Breast epithelium (tissue), 4 donors: Measurements from ENCODE around the gene TRIM9. TPM values are rescaled to one million over a fixed set of nuclear protein-coding genes. Genes with fewer than 3 reads are reported as not detected.
A peak's percentile ranks its signal among the peaks of the same experiment; 100 is the strongest.

Experiments
- DNase-seq, 2 donors: peaks; one replicate each; pipeline ENCODE4 v3.0.0-alpha.2; 2019; ENCODE audit warnings: low spot score in 2 of 2
- H3K27ac ChIP-seq, 2 donors: fragments of 200-600 bp; sonication (generic) in 1 of 2; one replicate each; pipeline ENCODE4 v1.5.1; 2016 to 2019; ENCODE audit warnings: mild to moderate bottlenecking in 1 of 2
- H3K27me3 ChIP-seq, 2 donors: fragments of 200-600 bp; sonication (generic) in 1 of 2; one replicate each; pipeline versions ENCODE4 v1.5.1 to v1.6.0; 2017 to 2019; ENCODE audit warnings: control low read depth in 1 of 2, mild to moderate bottlenecking in 1 of 2
- H3K36me3 ChIP-seq: fragments of 200-600 bp; one replicate; pipeline ENCODE4 v1.5.1; 2019
- H3K4me1 ChIP-seq, 2 donors: fragments of 200-600 bp; sonication (generic); one replicate each; pipeline ENCODE4 v1.5.1; 2016 to 2019; ENCODE audit warnings: control low read depth in 1 of 2
- H3K4me3 ChIP-seq, 3 donors: fragments of 200-600 bp; sonication (generic); 1 replicate in 2 of 3; 2 replicates in 1 of 3; pipeline ENCODE4 v1.5.1; 2016 to 2019; ENCODE audit warnings: mild to moderate bottlenecking in 3 of 3, moderate library complexity in 2 of 3
- H3K9me3 ChIP-seq, 2 donors: fragments of 200-600 bp; sonication (generic) in 1 of 2; one replicate each; pipeline ENCODE4 v1.5.1; 2016 to 2019; ENCODE audit warnings: control low read depth in 1 of 2
- CTCF ChIP-seq, 3 donors: fragments of 450-650 bp; IDR thresholded peaks; one replicate each; pipeline ENCODE4 v1.5.1; 2016 to 2017; ENCODE audit warnings: antibody characterized with exemption in 3 of 3, mild to moderate bottlenecking in 3 of 3, moderate library complexity in 3 of 3
- POLR2A ChIP-seq: fragments of 450-650 bp; IDR thresholded peaks from one replicate; pipeline ENCODE4 v1.6.1; 2016; ENCODE audit warnings: antibody characterized with exemption, mild to moderate bottlenecking, moderate library complexity
- POLR2AphosphoS5 ChIP-seq, 3 donors: sonication (generic); formaldehyde crosslinking; IDR thresholded peaks; one replicate each; pipeline ENCODE4 v1.6.1; 2017; ENCODE audit warnings: antibody characterized with exemption in 3 of 3
- intact Hi-C: fragments of 100-400 bp; cut with DNase I; formaldehyde crosslinking; loops from one replicate; pipeline ENCODE4 v1.15.1; 2023; ENCODE audit warnings: low total_unique reads
- total RNA-seq, 3 donors: library from RNA; depleted of rRNA; stranded (reverse); fragments of >200 nt; gene quantifications; one replicate each; pipeline ENCODE4 v1.1.0, GENCODE V29; 2016

Gene TRIM9
- total RNA-seq, 3 donors from 2014 or later: 2.9 to 5.2 (median 4.6) TPM

- H3K36me3 ChIP-seq: no peaks in the 10 kb centered on the region
- DNase-seq: no peak
- H3K27me3 ChIP-seq: no peaks in the 10 kb centered on the region
- intact Hi-C loops: loop anchor here (5.0 kb wide), 1 partner anchor 577 kb away; no protein-coding TSS in a partner anchor
- no peak overlapping the region for H3K4me3 ChIP-seq
- no peak overlapping the region for H3K27ac ChIP-seq
- no peaks in the 10 kb centered on the region for H3K9me3 ChIP-seq
- H3K4me1 ChIP-seq: no peaks in the 10 kb centered on the region
- TF ChIP-seq POLR2A: no peak
- no peak for TF ChIP-seq CTCF (IDR thresholded peaks at IDR 0.05)
- no peak for TF ChIP-seq POLR2AphosphoS5 (IDR thresholded peaks at IDR 0.05)
Measured at GRCh38 chr14:51084962-51085361, 9.9 kb downstream of the TRIM9 start.

- H3K27ac ChIP-seq: no peak overlapping the region
- intact Hi-C loops: no loop called here
- TF ChIP-seq POLR2AphosphoS5 (IDR thresholded peaks at IDR 0.05): no peak
- TF ChIP-seq CTCF (IDR thresholded peaks at IDR 0.05): no peak
- no peak for TF ChIP-seq POLR2A
- no peaks in the 10 kb centered on the region for H3K9me3 ChIP-seq
- DNase-seq: no peak
- no peaks in the 10 kb centered on the region for H3K27me3 ChIP-seq
- H3K4me3 ChIP-seq: no peak overlapping the region
- H3K4me1 ChIP-seq: peaks cover 0 to 3% of the 10 kb centered on the region in 2 donors
- no peaks in the 10 kb centered on the region for H3K36me3 ChIP-seq
Measured at GRCh38 chr14:51084507-51084906, 10.4 kb downstream of the TRIM9 start.

- Histone ChIP-seq H3K9me3 (no peaks in the 10 kb centered on the region), H3K27me3 (no peaks in the 10 kb centered on the region), H3K36me3 (no peaks in the 10 kb centered on the region), H3K27ac (no peak overlapping the region), H3K4me3 (no peak overlapping the region), H3K4me1 (peaks cover 0 to 4% of the 10 kb centered on the region in 2 donors)
- TF ChIP-seq CTCF (IDR thresholded peaks at IDR 0.05): no peak
- DNase-seq: no peak
- intact Hi-C loops: no loop called here
Measured at GRCh38 chr14:51082349-51082748, 12.6 kb downstream of the TRIM9 start.

- intact Hi-C loops: no loop called here
- no peak overlapping the region for H3K4me3 ChIP-seq
- no peak for DNase-seq
- H3K4me1 ChIP-seq: peaks cover 0 to 4% of the 10 kb centered on the region in 2 donors
- H3K36me3 ChIP-seq: no peaks in the 10 kb centered on the region
- H3K9me3 ChIP-seq: no peaks in the 10 kb centered on the region
- TF ChIP-seq POLR2AphosphoS5 (IDR thresholded peaks at IDR 0.05) (no peak), POLR2A (no peak), CTCF (IDR thresholded peaks at IDR 0.05) (no peak)
- no peaks in the 10 kb centered on the region for H3K27me3 ChIP-seq
- peak overlapping the region in 1 of 2 donors; percentile 48 for H3K27ac ChIP-seq
Measured at GRCh38 chr14:51081712-51082111, 13.2 kb downstream of the TRIM9 start.

GRCh38 chr14:51081209-51081608 is 13.7 kb downstream of the TRIM9 start:
- peak overlapping the region in 1 of 2 donors; percentile 48 for H3K27ac ChIP-seq

More at GRCh38 chr14:51081209-51081608, 13.7 kb downstream of the TRIM9 start:
- Histone ChIP-seq H3K4me3 (no peak overlapping the region), H3K36me3 (no peaks in the 10 kb centered on the region), H3K27me3 (no peaks in the 10 kb centered on the region), H3K4me1 (peaks cover 0 to 4% of the 10 kb centered on the region in 2 donors), H3K9me3 (no peaks in the 10 kb centered on the region)
- intact Hi-C loops: no loop called here
- TF ChIP-seq CTCF (IDR thresholded peaks at IDR 0.05) (no peak), POLR2AphosphoS5 (IDR thresholded peaks at IDR 0.05) (no peak), POLR2A (no peak)
- DNase-seq: no peak
